Fibroblast of gingiva (primary cell): Measurements from ENCODE around the gene CADM4.
"Not testable (repeated sequence)": the region's sequence is repeated elsewhere in the genome, so short reads cannot be mapped to it uniquely, and the experiment has no call there.

Experiments used
- DNase-seq: peaks from one replicate; pipeline ENCODE4 v3.0.0-alpha.2; 2011; ENCODE audit warnings: low read depth

CADM4 gene

GRCh38 chr19:43606569-43607229 lies 33.0 kb downstream of the CADM4 start:
- no peak for DNase-seq

- DNase-seq: no peak
Measured at GRCh38 chr19:43605875-43606568, 33.6 kb downstream of the CADM4 start.

GRCh38 chr19:43600326-43600725 lies 39.3 kb downstream of the CADM4 start:
- not testable (repeated sequence) for DNase-seq

GRCh38 chr19:43599635-43600295 lies 39.9 kb downstream of the CADM4 start:
- DNase-seq: no peak

- DNase-seq: no peak
Measured at GRCh38 chr19:43598445-43599240, 41.0 kb downstream of the CADM4 start.

GRCh38 chr19:43597876-43598275 lies 41.8 kb downstream of the CADM4 start:
- DNase-seq: no peak

- no peak for DNase-seq
Measured at GRCh38 chr19:43596842-43597461, 42.7 kb downstream of the CADM4 start.

- peak; percentile 98 for DNase-seq
Measured at GRCh38 chr19:43595999-43596841, 43.4 kb downstream of the CADM4 start, which contains the start of the genes IRGQ and ZNF576. Gene IRGQ, minus strand, starts transcription at chr19:43596134. Its CDS starts 796 bp downstream, at chr19:43595338. Gene ZNF576, plus strand, starts transcription at chr19:43596595. Its CDS starts 514 bp downstream, at chr19:43597109.

- no peak for DNase-seq
Measured at GRCh38 chr19:43595605-43595998, 44.0 kb downstream of the CADM4 start.

- peak; percentile 42 for DNase-seq
Measured at GRCh38 chr19:43594710-43595604, 44.7 kb downstream of the CADM4 start.

GRCh38 chr19:43594081-43594697 lies 45.5 kb downstream of the CADM4 start:
- DNase-seq: no peak

GRCh38 chr19:43592800-43593350 lies 46.8 kb downstream of the CADM4 start:
- DNase-seq: no peak

- no peak for DNase-seq
Measured at GRCh38 chr19:43591904-43592772, 47.5 kb downstream of the CADM4 start.

GRCh38 chr19:43589678-43590077 lies 50.0 kb downstream of the CADM4 start:
- no peak for DNase-seq

- no peak for DNase-seq
Measured at GRCh38 chr19:43589277-43589676, 50.4 kb downstream of the CADM4 start.

- not testable (repeated sequence) for DNase-seq
Measured at GRCh38 chr19:43587029-43587428, 52.6 kb downstream of the CADM4 start.

GRCh38 chr19:43586346-43586745 lies 53.3 kb downstream of the CADM4 start:
- no peak for DNase-seq

- no peak for DNase-seq
Measured at GRCh38 chr19:43584484-43584883, 55.2 kb downstream of the CADM4 start.
